Measurements from ENCODE around the gene SETD1A. TPM values are rescaled to one million over a fixed set of nuclear protein-coding genes. Genes with fewer than 3 reads are reported as not detected.
A peak's percentile ranks its signal among the peaks of the same experiment; 100 is the strongest.

The SETD1A gene
- total and polyA plus RNA-seq, 8 donors = 4.4 to 22.2 (median 8.7) TPM

DNA sequence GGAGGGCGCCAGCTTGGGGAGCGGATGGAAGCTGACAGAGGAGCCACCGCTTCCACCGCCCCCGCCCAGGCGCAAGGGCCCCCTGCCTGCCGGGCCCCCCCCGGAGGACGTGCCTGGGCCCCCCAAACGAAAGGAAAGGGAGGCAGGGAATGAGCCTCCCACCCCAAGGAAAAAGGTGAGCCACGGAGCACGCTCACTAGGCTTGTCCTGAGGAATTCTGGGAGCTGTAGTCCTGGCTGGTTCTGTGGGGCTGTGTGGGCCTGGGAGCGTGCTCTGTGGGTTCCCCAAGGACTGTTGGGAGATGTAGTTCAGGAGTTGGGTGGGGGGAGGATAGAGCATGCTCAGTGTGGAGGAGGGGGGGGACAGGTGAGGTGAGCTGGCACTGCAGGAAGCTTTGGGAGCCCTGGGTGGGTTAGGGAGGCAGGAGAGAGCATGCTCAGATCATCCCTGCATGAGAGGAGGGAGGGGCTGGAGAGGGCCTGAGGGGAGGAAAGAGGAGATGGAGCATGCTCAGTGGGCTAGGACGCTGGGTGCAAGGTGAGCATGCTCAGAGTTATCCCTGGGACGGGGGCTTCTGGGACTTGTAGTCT, 29.7 kb upstream of the SETD1A start:
- Histone ChIP-seq H3K36me3 (peaks cover 15 to 74% (median 71%) of the 10 kb centered on the region in 4 donors), H3K9me3 (no peaks in the 10 kb centered on the region), H3K27ac (peak overlapping the region in 2 of 5 donors; percentile 18 to 31), H3K27me3 (no peaks in the 10 kb centered on the region), H3K4me1 (peaks cover 11 to 41% (median 28%) of the 10 kb centered on the region in 4 donors), H3K4me3 (no peak overlapping the region)
- DNase-seq = peak in 1 of 2 donors; percentile 90
- intact Hi-C loops (cut with DNase I; ENCODE audit: low total_unique reads) = no loop called here
- 53 to 66% (median 65%) methylated on average over 9 to 15 of the region's 15 CpGs for WGBS, 5 donors
- TF ChIP-seq POLR2AphosphoS5 (IDR thresholded peaks at IDR 0.05) (no peak), EP300 (IDR thresholded peaks at IDR 0.05) (no peak), POLR2A (IDR thresholded peaks at IDR 0.05) (no peak)
- TF ChIP-seq, protein P1, sequence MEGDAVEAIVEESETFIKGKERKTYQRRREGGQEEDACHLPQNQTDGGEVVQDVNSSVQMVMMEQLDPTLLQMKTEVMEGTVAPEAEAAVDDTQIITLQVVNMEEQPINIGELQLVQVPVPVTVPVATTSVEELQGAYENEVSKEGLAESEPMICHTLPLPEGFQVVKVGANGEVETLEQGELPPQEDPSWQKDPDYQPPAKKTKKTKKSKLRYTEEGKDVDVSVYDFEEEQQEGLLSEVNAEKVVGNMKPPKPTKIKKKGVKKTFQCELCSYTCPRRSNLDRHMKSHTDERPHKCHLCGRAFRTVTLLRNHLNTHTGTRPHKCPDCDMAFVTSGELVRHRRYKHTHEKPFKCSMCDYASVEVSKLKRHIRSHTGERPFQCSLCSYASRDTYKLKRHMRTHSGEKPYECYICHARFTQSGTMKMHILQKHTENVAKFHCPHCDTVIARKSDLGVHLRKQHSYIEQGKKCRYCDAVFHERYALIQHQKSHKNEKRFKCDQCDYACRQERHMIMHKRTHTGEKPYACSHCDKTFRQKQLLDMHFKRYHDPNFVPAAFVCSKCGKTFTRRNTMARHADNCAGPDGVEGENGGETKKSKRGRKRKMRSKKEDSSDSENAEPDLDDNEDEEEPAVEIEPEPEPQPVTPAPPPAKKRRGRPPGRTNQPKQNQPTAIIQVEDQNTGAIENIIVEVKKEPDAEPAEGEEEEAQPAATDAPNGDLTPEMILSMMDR (IDR thresholded peaks at IDR 0.05) = no peak

DNA sequence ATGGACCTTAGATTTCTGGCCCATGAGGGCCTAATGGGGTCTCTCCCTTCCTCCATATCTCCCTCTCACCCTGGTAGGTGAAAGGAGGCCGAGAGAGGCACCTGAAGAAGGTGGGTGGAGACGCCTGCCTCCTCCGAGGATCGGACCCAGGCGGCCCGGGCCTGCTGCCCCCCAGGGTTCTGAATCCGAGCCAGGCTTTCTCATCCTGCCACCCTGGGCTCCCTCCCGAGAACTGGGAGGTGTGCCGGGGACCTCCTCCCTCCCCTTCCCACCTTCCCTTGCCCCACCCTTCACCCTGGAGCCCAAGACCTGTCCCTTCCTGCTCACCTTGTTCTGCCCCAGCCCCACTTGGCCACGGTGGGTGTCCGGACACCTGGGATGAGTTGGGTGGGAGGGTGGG, 29.2 kb upstream of the SETD1A start:
- H3K9me3 ChIP-seq = no peaks in the 10 kb centered on the region
- H3K4me3 ChIP-seq = no peak overlapping the region
- no peak for DNase-seq
- TF ChIP-seq, protein P1 (IDR thresholded peaks at IDR 0.05) = no peak
- peaks cover 11 to 41% (median 28%) of the 10 kb centered on the region in 4 donors for H3K4me1 ChIP-seq
- 70 to 91% (median 86%) methylated on average over 9 to 11 of the region's 11 CpGs for WGBS, 5 donors
- H3K36me3 ChIP-seq = peaks cover 17 to 79% (median 76%) of the 10 kb centered on the region in 4 donors
- H3K27ac ChIP-seq = no peak overlapping the region
- H3K27me3 ChIP-seq = no peaks in the 10 kb centered on the region
- intact Hi-C loops (cut with DNase I; ENCODE audit: low total_unique reads) = no loop called here

DNA sequence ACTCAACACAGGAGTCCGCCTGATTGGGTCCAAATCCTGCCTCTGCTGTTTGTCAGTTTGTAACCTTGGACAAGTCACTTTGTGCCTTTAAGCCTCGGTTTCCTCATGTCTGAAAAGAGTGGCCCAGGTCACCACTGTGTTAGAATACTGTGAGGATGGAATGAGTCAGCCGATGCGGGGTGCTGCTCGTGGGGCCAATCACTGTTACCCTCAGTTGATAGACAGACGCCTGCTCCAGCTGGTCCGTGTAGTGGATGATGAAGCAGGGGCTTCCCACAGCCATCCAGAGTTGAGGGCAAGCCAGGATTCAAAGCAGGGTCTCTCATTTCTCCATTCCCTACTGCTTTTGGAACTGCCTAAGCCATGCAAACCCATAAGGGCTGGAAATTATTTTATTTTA, 28.4 kb upstream of the SETD1A start:
- TF ChIP-seq POLR2A (IDR thresholded peaks at IDR 0.05) (no peak), EP300 (IDR thresholded peaks at IDR 0.05) (no peak), POLR2AphosphoS5 (IDR thresholded peaks at IDR 0.05) (no peak)
- TF ChIP-seq, protein P1 (IDR thresholded peaks at IDR 0.05) = no peak
- no peak overlapping the region for H3K4me3 ChIP-seq
- H3K9me3 ChIP-seq = no peaks in the 10 kb centered on the region
- no peaks in the 10 kb centered on the region for H3K27me3 ChIP-seq
- WGBS, 5 donors = 71 to 80% (median 74%) methylated on average over 7 of the region's 7 CpGs
- no peak overlapping the region for H3K27ac ChIP-seq
- peaks cover 8 to 36% (median 22%) of the 10 kb centered on the region in 4 donors for H3K4me1 ChIP-seq
- intact Hi-C loops (cut with DNase I; ENCODE audit: low total_unique reads) = no loop called here
- peaks cover 17 to 87% (median 83%) of the 10 kb centered on the region in 4 donors for H3K36me3 ChIP-seq
- DNase-seq = no peak

DNA sequence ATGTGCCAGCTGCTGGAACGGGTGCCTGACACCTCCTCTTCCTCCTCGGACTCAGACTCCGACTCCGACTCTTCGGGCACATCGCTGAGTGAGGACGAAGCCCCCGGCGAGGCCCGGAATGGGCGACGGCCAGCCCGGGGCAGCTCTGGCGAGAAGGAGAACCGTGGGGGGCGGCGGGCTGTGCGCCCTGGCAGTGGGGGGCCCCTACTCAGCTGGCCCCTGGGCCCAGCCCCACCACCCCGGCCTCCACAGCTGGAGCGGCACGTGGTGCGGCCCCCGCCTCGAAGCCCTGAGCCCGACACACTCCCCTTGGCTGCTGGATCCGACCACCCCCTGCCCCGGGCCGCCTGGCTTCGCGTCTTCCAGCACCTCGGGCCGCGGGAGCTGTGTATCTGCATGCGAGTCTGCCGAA, 27.4 kb upstream of the SETD1A start:
- Histone ChIP-seq H3K9me3 (no peaks in the 10 kb centered on the region), H3K36me3 (peaks cover 17 to 91% (median 89%) of the 10 kb centered on the region in 4 donors), H3K4me3 (no peak overlapping the region), H3K27me3 (no peaks in the 10 kb centered on the region), H3K4me1 (peaks cover 2 to 26% (median 13%) of the 10 kb centered on the region in 4 donors), H3K27ac (no peak overlapping the region)
- TF ChIP-seq EP300 (IDR thresholded peaks at IDR 0.05) (no peak), POLR2A (IDR thresholded peaks at IDR 0.05) (no peak), POLR2AphosphoS5 (IDR thresholded peaks at IDR 0.05) (no peak)
- TF ChIP-seq, protein P1 (IDR thresholded peaks at IDR 0.05) = no peak
- no peak for DNase-seq
- 89 to 94% (median 93%) methylated on average over 15 to 35 of the region's 35 CpGs for WGBS, 5 donors
- intact Hi-C loops (cut with DNase I; ENCODE audit: low total_unique reads) = no loop called here
